ENCODE measurements around the gene PIK3C2G.

The PIK3C2G gene

GRCh38 chr12:18427520-18427919, 166.2 kb downstream of the PIK3C2G start:
- no peak for DNase-seq

- no peak for DNase-seq
Measured at GRCh38 chr12:18428416-18428815, 167.1 kb downstream of the PIK3C2G start.

- no peak for DNase-seq
Measured at GRCh38 chr12:18429366-18429765, 168.0 kb downstream of the PIK3C2G start.

GRCh38 chr12:18430425-18431048, 169.2 kb downstream of the PIK3C2G start:
- peak; percentile 22 for DNase-seq

GRCh38 chr12:18431771-18432170, 170.5 kb downstream of the PIK3C2G start:
- DNase-seq: no peak

GRCh38 chr12:18432206-18432605, 170.9 kb downstream of the PIK3C2G start:
- no peak for DNase-seq

- DNase-seq: no peak
Measured at GRCh38 chr12:18436170-18436569, 174.9 kb downstream of the PIK3C2G start.

GRCh38 chr12:18439541-18439940, 178.2 kb downstream of the PIK3C2G start:
- DNase-seq: no peak

- DNase-seq: peak; percentile 15
Measured at GRCh38 chr12:18443768-18444437, 182.6 kb downstream of the PIK3C2G start.

- no peak for DNase-seq
Measured at GRCh38 chr12:18446061-18446644, 184.8 kb downstream of the PIK3C2G start.

- no peak for DNase-seq
Measured at GRCh38 chr12:18454330-18454729, 193.0 kb downstream of the PIK3C2G start.

- no peak for DNase-seq
Measured at GRCh38 chr12:18456344-18456743, 195.0 kb downstream of the PIK3C2G start.

- DNase-seq: no peak
Measured at GRCh38 chr12:18457362-18457761, 196.0 kb downstream of the PIK3C2G start.

- no peak for DNase-seq
Measured at GRCh38 chr12:18461758-18462157, 200.4 kb downstream of the PIK3C2G start.

- DNase-seq: no peak
Measured at GRCh38 chr12:18462442-18462841, 201.1 kb downstream of the PIK3C2G start.

- no peak for DNase-seq
Measured at GRCh38 chr12:18467620-18468245, 206.4 kb downstream of the PIK3C2G start.

GRCh38 chr12:18468246-18469075, 207.1 kb downstream of the PIK3C2G start:
- DNase-seq: no peak

GRCh38 chr12:18470251-18470650, 208.9 kb downstream of the PIK3C2G start:
- no peak for DNase-seq

- DNase-seq: no peak
Measured at GRCh38 chr12:18472304-18472703, 211.0 kb downstream of the PIK3C2G start.

GRCh38 chr12:18472806-18473205, 211.5 kb downstream of the PIK3C2G start:
- no peak for DNase-seq

GRCh38 chr12:18476861-18477260, 215.5 kb downstream of the PIK3C2G start:
- no peak for DNase-seq

GRCh38 chr12:18479256-18479655, 217.9 kb downstream of the PIK3C2G start:
- DNase-seq: no peak

GRCh38 chr12:18482601-18483120, 221.3 kb downstream of the PIK3C2G start:
- no peak for DNase-seq
